GM19238 (cell line): ENCODE data around the gene C1orf174.

Source experiments
- DNase-seq: peaks from one replicate; pipeline ENCODE4 v3.0.0; 2011; ENCODE audit warnings: low spot score; ENCODE audit not compliant: insufficient read length

Gene C1orf174

DNA sequence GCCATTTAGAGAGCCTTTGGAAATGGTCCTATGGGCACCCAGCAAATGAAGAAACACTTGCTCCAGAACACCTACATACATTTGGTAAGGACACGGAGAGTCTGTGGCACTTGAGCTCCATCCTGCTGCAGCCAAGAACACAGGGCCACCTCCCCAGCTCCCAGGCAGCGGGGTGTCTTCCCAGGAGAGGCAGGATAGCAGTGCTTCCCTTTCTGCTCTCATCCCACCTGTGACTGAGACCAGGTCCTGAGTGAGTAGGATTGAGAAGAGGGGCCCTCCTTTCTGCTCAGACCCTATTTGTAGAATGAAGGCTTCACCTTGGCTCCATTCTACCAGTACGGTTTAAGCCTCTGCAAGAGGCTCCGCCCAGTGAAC, 4.1 kb downstream of the C1orf174 start:
- no peak for DNase-seq

DNA sequence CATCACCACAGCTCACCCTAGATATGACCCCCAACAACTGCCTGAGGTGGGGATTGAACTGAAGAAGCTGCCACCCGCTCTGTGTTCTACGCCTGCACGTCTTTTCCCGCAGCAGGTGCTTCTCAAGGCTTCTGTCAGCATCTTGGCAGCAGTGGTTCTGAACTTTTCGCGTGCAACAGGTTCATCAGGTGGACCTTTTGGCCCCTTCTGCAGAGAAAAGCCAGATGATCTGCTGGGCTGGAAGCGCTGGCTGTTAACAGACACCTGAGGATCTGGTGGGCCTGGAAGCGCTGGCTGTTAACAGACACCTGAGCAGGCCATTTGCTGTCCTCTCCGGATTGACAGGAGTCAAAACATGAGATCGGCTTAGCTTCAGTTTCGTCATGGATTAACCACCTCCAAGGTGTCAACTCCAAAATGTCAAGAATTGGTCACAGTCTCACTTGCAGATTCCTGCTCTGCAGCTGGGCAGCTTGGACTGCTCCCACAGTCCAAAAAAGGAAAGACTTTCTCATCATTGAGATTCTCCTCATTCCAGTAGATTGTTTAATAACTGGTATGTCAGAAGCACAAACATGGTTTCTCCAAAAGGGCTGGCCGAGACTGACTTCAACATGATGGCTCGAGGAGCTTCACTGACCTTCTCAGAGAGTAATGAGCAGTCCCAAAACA, 4.7 kb downstream of the C1orf174 start:
- no peak for DNase-seq

DNA sequence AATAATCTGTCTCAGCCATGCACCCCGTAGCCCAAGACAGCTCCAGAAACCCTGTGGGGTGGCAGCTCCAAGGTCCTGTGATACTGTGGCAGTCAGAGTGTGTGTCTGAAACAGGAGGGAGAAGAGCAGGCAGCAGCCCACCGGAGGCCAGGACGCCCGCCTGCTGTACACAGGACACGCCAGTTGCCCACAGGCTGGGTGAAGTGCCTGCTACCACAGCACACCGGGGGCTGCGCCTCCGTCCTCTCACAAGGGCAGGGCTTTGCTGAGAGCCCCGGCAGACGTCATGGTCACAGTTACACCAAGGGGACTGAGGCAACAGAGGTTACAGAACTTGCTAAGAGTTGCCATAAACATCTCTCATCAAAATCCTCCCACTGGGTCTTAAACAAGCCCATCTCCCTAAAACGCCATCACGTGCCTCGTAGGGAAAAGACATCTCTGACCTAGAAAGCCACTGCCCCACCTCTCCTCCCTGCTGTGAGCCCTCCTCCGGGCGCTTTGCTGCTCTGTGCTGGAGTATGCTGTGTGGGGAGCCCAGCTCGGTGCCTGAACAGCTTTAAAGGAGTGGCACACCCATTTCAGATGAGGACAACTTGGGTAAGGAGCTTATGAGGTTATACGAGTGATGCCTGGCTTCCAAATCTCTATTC, 5.3 kb downstream of the C1orf174 start:
- no peak for DNase-seq

DNA sequence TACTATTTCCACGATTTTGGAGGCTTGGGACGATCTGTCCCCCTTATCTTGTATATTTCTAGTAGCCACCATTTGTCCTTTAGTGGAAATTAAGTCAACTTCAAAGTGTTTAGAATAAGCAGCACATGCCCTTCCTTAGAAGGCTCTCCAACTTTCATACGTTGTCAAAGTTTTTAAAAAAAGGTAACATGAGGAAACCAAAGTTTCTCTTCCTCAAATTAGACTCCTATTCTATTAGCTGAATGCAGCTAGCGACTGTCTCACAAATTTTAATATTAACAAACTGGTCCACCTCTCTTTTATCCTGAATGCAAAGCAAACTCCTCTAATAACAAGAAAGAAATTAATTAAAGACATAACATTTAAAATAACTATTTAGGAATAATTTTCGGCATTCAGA, 6.9 kb downstream of the C1orf174 start:
- no peak for DNase-seq

DNA sequence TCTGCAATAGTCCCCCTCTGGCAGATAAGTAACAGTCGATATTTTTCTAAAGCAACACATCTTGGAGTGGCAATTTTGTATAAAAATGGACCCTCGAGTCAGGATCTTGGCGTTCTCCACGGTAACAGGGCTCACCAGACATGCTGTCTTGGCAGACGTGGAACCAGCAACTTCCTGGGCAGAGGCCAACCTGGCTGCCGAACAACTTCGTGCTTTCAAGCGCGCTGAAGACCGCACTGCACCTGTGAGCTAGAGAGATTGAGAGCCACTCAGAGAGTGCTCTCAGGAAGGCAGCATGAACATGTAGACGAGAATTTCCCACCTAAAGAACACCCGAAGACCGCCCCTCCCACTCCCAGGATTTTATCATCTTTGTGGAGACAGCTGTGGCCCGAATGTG, 7.3 kb downstream of the C1orf174 start:
- DNase-seq: no peak

DNA sequence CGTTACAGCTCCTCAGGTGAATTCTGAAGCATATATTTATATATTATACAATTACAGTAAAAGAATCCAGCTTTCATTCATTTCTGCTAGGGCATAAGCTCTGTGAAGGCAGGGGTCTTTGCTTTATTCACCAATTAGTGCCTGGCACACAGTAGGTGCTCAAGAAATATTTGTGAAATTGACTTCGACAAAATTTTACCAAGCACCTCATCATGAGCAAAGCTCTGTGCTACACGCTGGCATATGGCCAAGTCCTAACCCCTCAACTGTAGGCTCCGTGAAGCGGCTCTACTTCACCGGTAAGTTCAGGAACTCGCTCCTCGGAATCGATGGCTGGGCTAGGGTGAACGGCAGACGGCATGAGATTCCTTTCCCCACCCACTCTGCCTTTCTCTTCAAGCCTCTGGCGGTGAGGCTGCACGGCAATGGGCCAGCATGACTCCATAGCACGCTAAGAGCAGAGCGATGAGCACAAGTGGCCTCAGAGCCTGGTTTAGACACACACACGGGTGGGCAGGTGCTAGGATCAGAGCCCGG, 8.7 kb downstream of the C1orf174 start:
- DNase-seq: no peak

DNA sequence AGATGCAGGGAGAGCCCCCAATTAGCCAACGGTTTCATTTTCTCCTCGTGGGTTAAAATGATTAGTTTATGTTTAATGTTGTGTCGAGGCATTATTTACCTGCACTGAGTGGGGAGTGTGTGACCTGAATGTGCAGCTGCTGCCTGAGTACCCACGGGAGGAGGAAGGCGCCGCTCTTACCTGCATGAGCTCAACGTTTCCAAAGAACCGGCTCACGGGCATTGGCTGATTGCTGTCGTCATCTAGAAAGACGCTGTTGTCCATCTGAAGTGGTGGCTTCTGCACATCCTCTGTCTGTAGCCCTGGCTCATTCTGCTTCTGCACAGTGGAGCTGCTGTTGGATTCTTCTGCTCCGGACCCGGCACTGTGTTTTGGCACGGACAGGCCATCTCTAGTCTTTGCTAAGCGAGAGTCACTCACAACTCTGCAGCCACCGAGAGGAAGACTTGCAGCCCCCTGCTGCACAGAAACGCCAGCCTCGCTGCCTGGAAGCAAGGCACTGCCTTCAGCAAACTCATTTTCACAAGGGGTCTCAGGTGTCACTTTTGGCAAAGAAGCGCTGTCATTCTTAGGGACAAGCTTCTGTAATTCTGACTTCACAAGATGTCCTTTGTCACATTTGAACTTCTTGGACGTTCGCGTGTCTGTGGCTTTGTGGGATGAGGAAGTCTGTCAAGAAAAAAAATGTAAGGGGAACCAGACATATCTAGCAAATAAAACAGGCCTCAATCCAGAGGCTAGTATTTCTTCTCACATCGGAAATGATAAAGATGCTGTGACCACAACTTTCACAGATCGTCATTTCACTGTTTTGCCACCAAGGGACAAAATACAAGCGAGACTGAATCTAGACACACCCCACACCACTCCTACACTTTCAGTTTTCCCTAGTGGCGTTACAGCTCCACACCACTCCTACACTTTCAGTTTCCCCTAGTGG, 9.4 kb downstream of the C1orf174 start:
- no peak for DNase-seq

DNA sequence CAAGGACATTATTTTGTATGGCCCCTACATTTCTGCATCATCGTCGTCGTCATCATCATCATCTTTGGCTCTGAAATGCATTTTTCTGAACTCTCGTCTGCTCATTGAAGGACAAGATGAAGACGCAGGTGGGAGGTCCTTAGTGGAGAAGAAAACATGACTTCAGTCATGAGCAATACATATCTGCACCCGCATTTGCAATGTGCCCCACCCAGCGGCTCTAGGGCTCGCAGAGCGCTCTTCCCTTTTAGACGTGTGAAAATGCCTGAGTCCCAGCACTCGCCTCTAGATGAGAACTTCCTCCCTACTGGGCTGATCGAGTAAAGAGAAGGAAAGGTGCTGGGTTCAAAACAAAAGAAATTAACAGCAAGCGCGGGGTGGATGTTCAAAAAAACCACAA, 10.1 kb downstream of the C1orf174 start:
- no peak for DNase-seq

DNA sequence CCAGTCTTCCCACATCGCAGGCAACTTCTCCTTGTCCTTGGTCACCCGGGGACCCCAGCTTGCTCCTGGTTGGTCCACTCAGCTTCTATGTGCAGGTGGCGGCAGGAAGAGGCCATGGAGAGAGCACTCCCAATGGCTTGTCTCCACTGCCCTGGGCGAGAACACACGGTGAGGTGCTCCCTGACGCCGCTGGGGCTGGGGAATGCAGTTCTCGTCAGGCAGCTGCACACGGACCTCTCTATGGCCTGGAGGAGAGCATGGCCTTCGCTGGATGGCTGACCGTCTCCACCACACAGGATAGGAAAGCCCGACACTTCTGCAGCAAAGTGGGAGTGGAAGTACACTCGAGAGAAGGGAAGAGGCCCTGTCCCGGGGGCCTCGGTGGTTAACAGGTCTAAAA, 11.8 kb downstream of the C1orf174 start:
- DNase-seq: no peak

DNA sequence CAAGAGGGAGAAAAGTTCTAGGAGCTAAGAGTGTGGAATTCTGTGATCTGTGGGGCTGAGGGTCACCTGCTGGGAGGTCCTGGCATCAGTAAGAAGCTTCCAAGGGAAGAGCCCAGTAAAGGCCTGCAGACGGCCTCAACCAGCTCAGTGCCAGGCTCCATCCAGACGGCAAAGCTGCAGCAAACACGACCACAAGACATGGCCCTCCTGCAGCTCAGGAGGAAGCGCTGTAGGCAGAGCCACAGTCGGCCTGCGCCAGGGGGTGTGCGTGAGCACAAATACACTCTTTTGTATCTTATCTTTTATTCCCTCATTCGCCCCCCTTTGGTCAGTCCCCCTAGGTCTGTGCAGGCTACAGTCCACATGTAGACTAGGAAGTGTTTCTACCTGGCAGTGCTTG, 13.4 kb downstream of the C1orf174 start:
- no peak for DNase-seq

DNA sequence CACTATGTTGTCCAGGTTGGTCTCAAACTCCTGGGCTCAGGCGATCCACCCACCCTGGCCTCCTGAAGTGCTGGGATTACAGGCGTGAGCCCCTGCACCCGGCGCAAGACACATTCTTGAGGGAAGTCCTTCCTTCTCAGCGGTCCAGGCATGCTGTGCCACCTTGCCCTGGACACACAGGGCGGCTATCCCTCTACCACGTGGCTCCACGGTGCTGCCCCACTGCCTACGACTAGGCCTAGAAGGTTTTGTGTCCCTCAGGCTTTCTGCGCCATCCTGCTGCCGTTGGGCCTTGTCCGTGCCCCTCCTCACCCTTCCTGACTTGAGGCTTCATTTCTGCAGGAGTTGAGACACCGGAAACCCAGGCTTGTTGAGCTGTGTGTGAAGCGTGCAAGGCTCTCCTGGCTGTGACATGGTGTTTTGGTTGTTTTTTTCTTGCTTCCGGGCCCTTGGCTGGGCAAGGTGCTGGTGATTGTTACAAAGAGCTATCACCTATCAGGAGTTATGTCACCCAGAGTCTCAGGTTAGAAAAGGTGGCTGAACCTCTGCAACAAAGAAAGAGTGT, 13.9 kb downstream of the C1orf174 start:
- DNase-seq: no peak

DNA sequence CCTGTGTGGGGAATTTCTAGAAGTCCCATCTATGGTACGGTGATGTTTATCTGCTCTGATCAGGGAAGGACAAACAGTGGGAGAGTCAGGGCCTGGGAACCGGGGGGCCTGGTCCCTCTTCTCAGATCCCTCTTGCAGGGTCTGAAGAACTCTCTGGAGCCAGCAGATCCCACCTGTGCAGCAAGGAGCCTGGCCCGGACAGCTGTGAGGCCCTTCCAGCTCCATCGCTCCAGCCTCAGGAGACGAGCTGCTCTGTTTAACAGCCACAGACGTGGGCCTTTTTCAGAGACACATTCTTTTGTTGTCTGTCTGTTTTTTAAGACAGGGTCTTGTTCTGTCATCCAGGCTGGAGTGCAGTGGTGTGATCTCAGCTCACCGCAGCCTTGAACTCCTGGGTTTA, 14.5 kb downstream of the C1orf174 start:
- DNase-seq: no peak

DNA sequence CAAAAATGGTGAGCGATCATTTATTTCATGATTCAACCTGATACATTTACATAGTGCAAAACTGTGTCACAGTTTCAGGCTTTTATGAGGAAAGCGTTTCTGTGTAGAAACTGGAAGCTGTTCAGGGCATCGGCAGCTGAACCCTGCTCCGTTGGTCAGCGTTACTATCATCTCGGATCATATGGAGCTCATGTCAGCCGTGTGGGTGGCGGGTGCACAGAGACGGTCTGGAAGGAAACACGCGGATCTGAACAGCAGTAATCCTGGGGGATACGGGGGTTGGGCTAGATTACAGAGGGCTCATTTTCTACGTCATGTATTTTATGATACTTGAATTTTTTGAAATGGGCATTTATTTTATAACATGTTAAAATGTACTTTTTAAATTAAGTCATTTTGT, 15.1 kb downstream of the C1orf174 start:
- DNase-seq: no peak

DNA sequence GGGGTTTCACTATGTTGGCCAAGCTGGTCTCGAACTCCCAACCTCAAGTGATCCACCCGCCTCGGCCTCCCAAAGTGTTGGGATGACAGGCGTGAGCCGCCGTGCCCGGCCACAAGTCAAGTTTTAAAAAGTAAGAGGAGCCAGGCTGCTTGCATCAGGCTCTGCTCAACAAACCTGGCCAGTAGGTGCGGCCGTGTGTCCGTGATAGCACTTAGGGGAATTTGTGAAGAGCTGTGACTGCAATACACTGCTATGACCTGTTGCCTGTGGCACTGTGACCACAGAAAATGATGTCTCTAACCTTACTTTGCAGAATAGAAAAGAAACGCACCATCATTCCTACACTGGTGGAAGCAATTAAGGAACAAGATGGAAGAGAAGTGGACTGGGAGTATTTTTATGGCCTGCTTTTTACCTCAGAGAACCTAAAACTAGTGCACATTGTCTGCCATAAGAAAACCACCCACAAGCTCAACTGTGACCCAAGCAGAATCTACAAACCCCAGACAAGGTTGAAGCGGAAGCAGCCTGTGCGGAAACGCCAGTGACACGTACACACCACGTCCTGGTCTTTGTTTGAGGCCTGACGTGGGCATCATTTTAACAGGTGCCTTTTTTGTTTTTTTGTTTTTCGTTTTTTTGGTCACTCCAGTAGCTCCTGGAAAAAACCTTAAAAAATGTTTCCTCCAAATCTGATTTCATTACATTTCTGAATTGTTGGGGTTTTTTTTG, 16.7 kb downstream of the C1orf174 start:
- no peak for DNase-seq

DNA sequence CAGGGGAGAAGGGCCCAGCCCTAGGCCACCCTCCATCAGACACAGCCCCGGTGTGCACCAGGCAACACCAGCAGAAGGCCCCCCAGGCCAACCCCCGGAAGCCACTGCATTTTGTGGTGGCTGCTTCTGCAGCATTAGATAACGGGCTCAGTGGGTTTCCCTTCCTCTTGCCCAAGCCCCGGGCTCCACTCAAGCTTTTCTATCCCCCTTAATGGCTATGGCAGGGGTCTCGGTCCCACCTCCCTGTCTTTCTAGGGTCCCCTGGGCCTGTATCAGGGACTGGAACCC, 18.9 kb downstream of the C1orf174 start:
- no peak for DNase-seq

DNA sequence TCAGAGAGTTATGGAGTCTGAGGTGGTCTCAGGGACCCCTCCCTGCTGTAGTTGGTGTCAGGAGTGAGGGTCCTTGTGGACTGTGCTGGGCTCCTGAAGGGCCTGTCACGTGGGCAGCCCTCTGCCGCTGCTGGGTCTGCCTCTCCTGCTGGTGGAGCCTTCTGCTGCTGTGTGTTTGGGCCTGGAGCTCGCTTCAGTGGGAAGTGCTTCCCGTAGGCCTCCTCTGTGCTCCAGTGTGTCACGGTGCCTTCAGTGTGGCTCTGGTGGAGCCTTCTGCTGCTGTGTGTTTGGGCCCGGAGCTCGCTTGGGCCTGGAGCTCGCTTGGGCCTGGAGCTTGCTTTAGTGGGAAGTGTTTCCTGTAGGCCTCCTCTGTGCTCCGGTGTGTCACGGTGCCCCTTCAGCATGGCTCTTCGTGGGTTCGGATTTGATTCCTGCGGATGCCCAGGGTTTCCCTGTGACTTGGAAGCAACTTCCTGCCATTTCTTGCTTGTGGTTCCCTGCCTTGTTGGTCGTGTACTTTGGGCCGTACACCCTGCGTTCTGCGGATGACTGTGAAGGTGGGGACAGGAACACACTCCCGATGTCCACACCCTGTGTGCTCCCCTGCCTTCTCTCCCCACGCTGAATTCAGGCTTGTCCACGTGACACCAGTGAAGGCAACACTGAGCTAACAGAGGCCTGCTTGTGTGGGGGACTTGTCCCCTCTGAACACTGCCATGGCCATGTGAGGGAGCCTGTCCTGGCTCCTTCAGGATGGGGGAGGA, 19.5 kb downstream of the C1orf174 start:
- DNase-seq: no peak

DNA sequence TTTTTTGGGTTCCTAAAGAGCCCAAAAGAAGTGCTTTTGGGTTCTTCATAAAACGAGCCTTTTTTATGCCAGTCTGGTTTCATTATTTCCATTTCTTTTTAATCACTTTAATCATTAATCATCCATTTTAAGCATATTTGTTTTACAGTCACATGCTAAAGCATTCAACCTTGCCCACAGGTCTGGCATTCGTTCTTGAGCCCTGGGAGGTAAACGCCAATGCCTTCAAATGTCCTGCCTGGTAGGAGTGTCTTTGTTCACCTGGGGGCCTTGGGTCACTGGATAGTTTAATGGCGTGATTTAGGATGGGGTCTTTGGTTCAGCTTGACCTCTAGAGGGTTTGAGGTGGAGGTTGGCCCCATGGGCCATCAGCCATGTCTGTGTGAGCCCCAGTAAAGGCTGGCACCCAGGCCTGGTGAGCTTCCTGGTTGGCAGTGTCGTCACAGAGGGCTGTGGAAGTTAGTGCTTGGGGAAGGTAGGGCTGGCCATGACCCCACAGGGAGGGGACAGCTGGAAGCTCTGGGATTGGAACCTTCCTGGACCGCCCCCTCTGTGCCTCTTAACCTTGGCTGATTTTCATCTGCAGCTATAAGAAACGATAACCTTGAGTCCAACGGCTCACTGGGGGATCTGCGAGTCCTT, 20.2 kb downstream of the C1orf174 start:
- DNase-seq: no peak

DNA sequence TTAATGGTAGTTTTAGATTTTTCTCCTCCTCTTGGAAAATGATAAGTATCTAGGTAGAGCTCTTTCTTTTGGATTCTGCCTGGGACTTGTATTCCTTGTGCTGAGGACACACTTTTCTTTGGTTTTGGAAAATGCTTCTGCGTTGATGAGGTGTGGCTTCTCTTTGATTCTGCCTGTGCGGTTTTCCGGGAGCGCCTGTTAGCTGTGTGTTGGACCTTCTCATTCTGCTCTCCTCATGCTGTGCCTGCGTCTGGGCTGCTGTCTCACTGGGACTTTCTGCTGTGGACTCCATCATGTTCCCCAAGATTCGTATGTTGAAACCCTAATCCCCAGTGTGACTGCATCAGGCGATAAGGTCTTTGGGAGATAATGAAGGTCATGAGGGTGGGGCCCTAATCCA, 21.0 kb downstream of the C1orf174 start:
- DNase-seq: no peak

DNA sequence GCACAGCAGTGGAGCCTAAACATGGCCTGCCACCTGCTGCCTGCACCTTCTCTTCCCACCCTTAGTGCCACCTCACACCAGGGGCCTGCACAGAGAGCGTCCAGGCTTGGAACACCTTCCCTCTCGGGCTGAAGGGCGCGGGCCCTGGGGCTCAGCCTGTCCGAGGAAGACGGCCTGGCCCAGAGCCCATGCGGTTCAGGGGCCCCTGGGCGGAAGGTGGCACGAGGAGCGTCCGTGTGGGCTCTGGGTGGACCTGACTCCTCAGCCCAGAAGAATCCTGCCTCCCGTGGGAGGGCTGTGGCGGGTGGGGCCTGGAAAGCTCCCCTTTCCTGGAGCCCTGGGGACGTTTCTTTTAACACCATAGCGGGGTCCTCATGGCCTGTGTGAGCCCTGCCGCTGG, 23.4 kb downstream of the C1orf174 start:
- DNase-seq: no peak

DNA sequence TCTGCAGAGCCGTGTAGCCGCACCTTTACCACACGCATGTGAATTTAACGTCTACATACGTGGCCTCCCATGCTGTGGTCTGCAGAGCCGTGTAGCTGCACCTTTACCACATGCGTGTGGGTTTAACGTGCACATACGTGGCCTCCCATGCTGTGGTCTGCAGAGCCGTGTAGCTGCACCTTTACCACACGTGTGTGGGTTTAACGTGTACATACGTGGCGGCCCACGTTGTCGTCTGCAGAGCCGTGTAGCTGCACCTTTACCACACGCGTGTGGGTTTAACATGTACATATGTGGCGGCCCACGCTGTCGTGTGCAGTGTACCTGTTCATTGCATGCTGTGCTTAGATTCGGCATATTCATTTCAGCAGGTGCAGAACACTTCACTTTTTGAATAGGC, 25.3 kb downstream of the C1orf174 start:
- DNase-seq: no peak
